Activated CD4-positive, alpha-beta T cell treated with anti-CD3 and anti-CD28 coated beads, Interleukin-2, amount 50 U/mL, for 16 hours (primary cell): ENCODE measurements around the gene SDCBP2.

Experiments
- DNase-seq: peaks from one replicate; pipeline ENCODE4 v3.0.0-alpha.2; 2020

Gene SDCBP2

DNA sequence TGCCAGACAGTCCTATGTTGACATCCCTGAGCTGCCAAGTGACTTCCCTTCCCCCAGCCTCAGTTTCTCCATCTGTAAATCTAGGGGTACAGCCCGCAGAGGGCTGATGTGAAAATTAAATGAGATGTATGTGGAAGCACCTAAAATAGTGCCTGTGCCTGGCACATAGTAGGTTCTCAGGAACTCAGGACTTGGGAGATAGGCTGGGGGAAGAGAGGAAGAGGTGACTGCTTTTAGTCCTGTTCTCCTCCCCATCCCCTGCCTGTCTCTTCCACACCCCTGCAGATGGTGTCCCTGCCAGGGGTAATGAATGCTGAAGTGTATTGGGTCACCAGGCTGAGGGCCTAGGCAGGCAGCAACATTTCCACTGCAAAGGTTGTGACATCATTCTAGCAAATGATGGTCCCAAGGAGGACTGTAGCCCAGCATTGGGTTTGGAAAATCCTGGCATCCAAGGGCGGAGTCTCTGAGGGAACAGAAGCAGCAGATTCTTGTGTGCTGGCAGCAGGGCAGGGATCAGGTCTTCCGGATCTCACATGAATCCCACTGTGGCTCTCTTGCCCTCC lies 61.0 kb downstream of the SDCBP2 start:
- DNase-seq = no peak

DNA sequence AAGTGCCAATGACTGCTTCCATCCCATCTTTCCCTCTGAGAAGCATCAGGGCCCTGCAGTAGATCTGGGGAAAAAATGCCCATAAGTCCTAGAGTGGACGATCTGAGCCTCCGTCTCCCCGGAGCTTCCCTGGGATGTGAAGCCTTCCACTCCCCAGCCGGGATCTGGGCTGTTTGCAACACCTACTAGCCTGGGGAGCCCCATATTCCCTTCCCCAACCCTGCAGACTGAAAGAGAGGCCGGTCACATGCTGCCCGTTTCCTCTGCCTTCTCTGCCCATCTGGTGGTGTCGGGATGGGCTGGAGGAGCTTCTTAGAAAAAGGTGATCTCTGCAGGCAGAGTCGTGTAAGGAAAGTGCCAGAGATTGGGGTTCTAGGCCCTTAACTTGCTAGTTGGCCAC lies 61.8 kb downstream of the SDCBP2 start:
- no peak for DNase-seq

DNA sequence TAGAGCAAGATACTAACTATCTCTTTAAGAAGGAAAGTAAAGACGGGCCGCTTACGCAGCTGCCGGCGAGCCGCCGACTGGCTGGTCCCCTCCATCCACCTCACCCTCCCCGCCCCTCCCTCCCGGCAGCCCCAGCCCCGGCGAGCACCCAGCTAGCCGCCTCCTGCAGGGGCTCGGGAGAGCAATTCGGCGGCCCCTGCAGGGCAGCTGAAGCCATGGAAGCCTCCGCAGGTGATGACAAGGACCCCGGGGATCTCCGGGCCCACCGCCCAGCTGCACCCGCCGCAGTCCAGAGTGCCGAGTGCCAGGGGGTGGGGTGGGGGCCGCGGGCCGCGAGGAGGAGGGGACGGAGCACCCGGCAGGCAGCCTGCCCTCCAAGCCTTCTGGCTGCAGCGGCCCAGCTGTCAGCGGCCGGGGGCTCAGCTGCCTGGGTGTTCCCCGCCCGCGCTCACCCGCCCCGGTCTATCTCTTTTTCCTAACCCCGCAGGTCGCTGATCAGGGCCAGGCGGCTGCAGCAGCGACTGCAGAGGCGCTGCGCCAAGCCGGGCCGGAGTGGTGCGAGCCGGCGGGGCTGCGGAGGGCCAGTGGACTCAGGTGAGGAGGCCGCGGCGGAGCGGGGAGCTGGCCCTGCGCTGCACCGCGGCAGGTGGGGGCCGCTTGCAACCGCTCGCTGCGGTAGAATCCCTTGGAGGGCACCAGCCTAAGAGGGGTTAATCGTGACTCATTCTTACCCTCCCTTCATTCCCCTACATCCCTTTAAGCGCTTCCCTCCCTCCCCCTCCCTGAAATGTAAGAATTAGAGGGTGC lies 62.6 kb downstream of the SDCBP2 start, which contains the start of gene SNPH:
Gene SNPH (plus strand): TSS at position 128 of the 807 bp plus-strand sequence. CDS start 29,946 bp downstream, outside the sequence.
- DNase-seq = peak; percentile 78

DNA sequence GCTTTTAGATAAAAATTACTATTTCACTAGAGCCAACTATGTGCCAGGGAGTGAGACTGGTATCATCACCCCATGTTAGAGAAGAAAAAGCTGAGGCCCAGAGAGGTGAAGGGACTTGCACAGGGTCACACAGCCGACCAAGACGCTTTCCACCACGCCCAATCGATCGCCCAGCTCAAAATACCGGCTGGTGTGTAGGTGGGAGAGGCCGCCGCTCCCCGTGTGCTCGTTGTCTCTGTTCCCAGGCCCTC lies 63.1 kb downstream of the SDCBP2 start:
- DNase-seq = no peak

DNA sequence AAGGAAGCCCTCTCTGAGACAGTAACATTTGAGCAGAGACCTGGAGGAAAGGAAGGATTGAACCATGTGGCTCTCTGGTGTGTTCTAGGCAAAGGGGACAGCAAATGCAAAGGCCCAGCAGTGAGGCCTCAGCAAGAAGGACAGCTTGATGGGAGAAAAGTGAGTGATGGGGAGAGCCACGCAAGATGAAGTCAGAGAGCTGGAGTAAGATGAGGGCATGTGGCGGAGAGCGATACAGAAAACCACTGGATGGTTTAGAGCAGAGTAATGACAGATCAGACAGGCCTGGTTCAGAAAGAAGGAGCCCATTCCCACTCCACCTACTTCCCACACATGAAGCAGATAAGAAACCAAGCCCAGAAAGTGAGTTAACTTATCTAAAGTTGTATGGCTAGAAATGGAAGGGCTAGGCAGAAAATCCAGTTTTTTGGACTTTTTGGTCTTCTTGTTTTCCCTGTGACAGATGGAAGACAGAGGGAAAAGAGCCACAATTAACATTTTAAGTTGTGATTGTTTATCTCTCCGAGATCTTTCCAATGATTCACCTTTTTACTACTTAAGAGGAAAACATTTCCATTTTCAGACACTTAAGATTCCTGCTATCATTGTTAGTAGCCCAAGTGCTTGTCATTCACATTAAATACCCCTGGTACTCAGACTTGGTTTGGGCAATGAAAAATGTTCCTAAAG lies 63.6 kb downstream of the SDCBP2 start:
- no peak for DNase-seq

DNA sequence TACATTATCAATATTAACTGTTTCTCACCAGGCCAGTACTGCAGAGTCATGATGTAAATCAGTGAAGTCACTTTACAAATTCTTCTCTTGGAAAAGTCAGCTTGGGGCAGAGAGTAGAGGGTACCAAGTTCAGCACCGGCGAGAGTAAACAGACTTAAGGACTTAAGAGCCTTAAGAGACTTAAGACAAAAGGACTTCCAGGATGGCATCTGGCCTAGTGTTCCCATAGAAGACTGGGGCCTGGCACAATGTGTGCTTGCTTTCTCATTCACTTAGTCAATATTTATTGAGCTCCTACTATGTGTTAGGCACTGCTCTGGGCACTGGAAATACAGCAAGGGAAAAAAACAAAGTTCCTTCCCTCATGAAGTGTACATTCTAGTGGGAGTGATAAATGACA lies 64.2 kb downstream of the SDCBP2 start:
- DNase-seq = no peak

DNA sequence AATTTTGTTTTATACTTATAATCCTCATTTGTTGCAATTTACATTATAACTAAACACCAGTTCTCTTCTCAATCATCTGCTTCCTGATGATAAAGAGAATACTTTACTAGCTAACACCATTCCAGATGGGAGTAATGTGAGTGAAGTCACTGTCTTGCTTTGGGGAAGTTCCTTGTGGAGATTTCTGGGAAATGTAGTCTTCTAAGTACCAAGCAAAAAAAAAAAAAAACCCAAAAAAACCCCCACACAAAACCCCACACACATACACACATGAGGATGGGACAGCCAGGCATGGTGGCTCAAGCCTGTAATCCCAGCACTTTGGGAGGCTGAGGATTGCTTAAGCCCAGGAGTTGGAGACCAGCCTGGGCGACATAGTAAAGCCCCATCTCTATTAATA lies 65.1 kb downstream of the SDCBP2 start:
- no peak for DNase-seq
